Activated T-cell treated with anti-CD3 and anti-CD28 coated beads for 1 hour (primary cell): ENCODE results near the gene VWC2L.

ENCODE experiments used
- DNase-seq: peaks from one replicate; pipeline ENCODE4 v3.0.0-alpha.2; 2020; ENCODE audit warnings: low read depth

The VWC2L gene

GRCh38 chr2:214469728-214470127 lies 58.9 kb downstream of the VWC2L start:
- DNase-seq, result no peak

GRCh38 chr2:214471382-214471781 lies 60.5 kb downstream of the VWC2L start:
- DNase-seq, result no peak

DNA sequence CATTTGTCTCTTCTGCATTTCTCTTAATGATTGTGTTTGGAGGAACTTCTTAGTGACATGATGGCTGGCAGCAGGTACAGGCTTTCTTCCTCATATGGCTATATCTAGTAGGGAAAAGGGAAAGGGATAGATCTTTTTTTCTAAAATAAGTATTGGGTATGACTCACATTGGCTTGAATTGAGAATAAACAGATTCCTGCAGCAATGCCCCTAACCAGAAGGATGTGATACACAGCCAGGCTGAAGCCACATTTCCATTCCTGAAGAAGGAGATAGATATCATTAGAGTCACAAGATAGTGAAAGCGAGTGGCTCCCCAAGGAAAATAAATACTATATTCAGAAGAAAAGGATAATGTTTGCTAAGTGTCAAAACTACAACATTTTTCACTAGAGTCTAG lies 61.1 kb downstream of the VWC2L start:
- no peak for DNase-seq

DNA sequence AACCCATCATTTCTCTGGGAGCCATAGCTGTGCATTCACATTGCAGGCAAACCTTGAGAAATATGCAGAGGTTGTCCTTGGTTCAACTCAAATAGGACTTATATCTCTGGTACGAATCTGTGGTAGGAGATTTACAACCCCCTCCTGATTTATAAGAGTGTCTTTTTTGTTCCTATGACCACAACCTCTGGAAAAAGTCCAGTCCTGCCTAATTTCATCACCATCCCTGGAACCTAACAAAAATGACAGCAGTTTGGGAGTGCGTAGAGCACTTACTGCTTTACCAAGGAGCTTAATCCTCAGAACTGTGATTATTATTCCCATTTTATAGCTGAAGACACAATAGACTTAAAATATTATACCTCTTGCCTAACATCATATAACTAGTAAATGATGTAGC lies 66.5 kb downstream of the VWC2L start:
- no peak for DNase-seq

- DNase-seq, result no peak
These were observed 70.3 kb downstream of the VWC2L start for GRCh38 chr2:214481204-214481603.

- DNase-seq, result no peak
These were observed 71.9 kb downstream of the VWC2L start for GRCh38 chr2:214482728-214483127.

DNA sequence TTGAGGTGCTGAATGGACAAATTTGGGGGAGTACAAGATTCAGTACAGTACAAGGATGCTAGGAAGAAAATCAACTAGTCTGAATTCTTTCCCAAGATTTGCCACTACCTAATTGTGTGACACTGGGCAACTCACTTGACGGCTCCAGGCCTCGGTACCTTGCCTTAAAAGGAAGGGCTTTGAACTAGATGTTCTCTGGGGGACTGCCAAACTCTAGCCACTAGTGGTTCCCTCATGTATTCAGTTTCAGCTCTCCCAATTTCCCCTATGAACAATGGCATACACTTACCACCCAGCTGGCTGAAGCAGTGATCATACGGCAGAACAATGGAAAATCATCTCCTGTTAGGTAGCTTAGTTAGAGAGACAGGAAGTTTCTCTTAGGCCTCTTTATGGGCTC lies 73.4 kb downstream of the VWC2L start:
- no peak for DNase-seq

DNA sequence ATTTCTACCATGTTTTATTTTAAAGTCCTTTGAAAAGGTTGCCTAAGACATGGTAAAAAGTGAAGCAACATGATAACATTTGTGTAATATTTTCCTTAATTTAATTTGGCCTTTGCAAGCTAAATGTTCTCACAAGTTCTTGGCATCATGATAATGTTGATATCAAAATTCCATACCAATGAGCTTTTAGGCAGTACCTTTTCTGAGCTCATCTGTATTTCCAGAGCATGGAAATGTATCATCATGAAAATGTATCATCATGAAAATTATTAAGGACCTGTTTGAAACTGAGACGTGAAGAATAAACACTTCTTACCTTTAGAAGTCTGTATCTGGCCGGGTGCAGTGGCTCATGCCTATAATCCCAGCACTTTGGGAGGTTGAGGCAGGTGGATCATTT lies 73.8 kb downstream of the VWC2L start:
- no peak for DNase-seq

GRCh38 chr2:214489181-214489580 lies 78.3 kb downstream of the VWC2L start:
- DNase-seq, result no peak

DNA sequence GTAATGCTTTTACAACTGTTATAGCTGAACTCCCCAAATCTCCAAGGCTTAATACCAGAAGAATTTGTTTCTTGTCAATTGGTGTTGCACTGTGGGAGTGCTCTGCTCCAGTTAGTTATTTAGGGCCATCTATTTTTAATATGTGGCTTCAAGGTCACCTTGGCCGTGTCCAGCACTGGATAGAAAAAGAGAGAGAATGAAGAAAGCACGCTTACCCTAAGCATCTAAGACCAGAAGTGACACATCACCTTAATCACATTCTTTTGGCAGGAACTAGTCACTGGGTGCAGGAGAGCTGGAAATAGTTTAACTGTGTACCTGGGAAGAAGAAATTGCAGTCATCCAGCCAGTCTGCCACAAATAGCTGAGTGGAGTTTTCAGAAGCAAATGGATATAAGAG lies 78.8 kb downstream of the VWC2L start:
- DNase-seq, result no peak

GRCh38 chr2:214492152-214492551 lies 81.3 kb downstream of the VWC2L start:
- DNase-seq, result no peak

GRCh38 chr2:214492608-214493007 lies 81.8 kb downstream of the VWC2L start:
- no peak for DNase-seq

GRCh38 chr2:214497489-214497888 lies 86.6 kb downstream of the VWC2L start:
- DNase-seq, result no peak

GRCh38 chr2:214503568-214503967 lies 92.7 kb downstream of the VWC2L start:
- DNase-seq, result no peak

DNA sequence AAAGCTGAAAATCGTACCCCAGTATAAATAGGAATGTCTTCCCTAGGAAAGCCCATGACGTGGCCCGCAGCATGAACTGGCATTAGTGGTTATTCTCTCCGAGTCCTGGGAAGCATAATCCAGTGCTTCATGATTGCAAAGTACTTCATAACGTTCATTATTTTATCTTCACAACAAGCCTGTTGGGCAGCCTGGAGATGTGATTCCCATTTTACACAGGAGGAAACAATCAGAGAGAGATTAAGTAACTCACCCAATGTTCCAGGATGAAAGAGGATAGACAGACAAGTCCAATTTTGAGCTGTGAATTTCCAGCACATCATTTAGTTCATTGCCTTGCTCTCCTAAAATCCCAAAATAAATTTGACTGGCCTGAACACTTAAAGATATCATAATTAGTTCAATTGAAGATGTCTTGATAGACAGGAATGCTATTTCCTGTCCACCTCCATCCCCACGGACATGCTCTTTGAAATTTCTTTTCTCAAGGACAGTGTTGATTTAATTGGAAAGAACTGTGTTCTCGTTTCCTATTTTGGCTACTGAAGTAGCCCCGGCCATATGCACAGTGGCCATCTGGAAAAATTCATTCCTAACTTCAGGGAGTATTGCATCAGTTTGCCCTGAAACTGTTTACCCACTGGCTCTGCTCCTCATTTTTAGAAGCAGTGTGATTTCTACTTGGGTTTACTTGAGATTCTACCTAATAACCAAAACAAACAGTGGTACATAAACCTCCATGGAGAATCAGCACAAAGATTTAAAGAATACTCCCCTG lies 93.9 kb downstream of the VWC2L start:
- no peak for DNase-seq

DNA sequence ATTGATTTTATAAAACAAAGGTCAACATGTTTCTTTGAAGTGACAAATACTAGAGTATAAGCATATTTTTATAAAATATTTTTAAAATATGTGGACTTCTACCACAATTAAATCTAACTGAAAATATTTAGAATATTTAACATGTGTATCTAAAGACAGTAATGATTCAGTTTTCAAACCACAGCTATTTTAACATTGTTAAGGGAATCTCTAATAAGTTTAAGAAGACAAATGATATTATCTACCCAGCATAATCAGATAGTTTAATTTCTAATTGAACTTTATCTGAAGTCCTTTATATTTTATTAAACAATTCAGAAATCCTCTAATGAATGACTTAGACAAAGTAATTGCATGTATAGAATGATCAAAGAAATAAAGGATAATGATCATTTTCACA lies 96.2 kb downstream of the VWC2L start:
- DNase-seq, result no peak

- DNase-seq, result no peak
These were observed 103.8 kb downstream of the VWC2L start for GRCh38 chr2:214514704-214515103.

GRCh38 chr2:214515111-214515510 lies 104.3 kb downstream of the VWC2L start:
- DNase-seq, result no peak

DNA sequence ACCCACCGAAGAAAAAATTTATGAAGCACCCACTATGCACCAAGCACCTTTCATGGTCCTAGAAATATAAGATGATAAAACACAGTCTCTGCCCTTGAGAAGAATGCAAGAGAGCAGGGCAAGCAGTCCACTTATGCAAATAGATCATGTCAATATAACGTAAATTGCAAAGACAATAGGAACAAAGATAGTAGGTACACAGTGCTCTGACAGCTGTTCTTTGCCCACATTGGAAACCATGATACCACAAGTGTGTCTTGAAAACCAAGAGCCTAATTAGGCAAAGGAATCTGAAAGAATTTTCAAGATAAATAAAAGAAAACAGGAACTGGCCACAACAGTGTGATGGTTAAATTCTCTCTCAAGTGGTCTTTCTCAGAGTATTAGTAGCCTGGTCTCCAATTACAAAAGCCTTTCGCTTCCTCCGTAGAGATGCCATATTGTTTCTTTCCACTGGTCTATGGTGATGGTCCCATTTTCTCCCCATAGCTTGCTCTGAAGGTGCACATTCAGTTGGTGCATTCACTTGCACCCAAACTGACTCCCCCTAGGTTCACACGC lies 108.5 kb downstream of the VWC2L start:
- no peak for DNase-seq

GRCh38 chr2:214529021-214529420 lies 118.2 kb downstream of the VWC2L start:
- DNase-seq, result no peak

DNA sequence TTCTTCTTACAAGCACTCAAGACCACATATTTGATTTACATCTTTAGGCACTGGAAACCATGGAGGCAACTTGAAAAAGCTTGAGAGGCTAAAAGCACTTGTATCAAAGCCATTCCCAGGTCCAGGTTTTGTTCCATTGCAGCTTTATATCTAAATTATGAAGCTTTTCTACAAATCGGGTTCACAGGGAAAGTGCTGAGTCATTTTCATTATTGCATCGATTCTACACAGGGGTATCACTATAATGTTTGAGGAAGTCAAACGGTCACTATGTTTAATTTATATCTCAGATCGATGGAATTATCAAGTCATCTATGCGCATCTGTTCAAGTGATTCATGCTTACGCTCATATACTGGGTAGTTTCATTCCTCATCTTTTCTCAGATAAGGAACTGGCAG lies 118.7 kb downstream of the VWC2L start:
- DNase-seq, result no peak

DNA sequence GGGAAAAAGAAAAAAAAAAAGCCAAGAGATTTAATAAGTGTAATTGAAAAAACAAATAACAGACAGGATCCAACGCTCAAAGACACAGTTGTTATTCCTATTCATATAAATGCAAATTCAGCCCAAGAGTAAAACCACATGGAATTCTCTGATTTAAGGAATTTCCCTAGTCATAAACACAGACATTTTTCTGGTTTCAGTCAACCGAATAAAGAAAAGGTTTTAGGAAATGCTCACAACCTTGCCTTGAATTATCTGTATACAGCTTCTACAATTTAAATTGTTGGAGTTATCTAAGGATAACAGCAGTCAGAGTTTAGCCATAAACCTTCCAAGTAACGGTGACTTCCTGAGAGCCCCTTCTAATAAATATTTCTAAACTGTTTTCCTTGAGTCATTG lies 122.7 kb downstream of the VWC2L start:
- DNase-seq, result no peak

GRCh38 chr2:214536625-214537024 lies 125.8 kb downstream of the VWC2L start:
- DNase-seq, result no peak

DNA sequence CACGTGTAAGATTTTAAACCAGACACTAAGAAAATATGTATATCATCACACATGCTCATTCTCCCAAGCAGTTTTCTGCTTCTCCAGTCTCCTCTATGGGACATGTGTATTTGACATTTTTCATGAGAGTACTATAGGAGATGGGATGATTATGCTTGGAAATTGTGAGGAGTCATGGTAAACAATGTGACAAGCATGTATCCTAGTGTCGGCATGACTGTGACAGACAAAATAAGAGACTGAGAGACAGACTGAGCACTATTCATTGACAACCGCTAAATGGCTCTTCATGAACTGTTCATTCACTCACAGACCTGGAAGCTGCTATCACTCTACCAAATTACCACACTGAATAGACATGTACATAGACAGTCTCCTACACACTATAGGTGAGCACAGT lies 127.1 kb downstream of the VWC2L start:
- no peak for DNase-seq
